Breast epithelium (tissue), 4 donors: ENCODE measurements around the gene KIAA1210. TPM values are rescaled to one million over a fixed set of nuclear protein-coding genes. Genes with fewer than 3 reads are reported as not detected.
A peak's percentile ranks its signal among the peaks of the same experiment; 100 is the strongest.

ENCODE experiments used
- DNase-seq, 2 donors: peaks; one replicate each; pipeline ENCODE4 v3.0.0-alpha.2; 2019; ENCODE audit warnings: low spot score in 2 of 2
- H3K27ac ChIP-seq, 2 donors: fragments of 200-600 bp; sonication (generic) in 1 of 2; one replicate each; pipeline ENCODE4 v1.5.1; 2016 to 2019; ENCODE audit warnings: mild to moderate bottlenecking in 1 of 2
- H3K27me3 ChIP-seq, 2 donors: fragments of 200-600 bp; sonication (generic) in 1 of 2; one replicate each; pipeline versions ENCODE4 v1.5.1 to v1.6.0; 2017 to 2019; ENCODE audit warnings: control low read depth in 1 of 2, mild to moderate bottlenecking in 1 of 2
- H3K36me3 ChIP-seq: fragments of 200-600 bp; one replicate; pipeline ENCODE4 v1.5.1; 2019
- H3K4me1 ChIP-seq, 2 donors: fragments of 200-600 bp; sonication (generic); one replicate each; pipeline ENCODE4 v1.5.1; 2016 to 2019; ENCODE audit warnings: control low read depth in 1 of 2
- H3K4me3 ChIP-seq, 3 donors: fragments of 200-600 bp; sonication (generic); 1 replicate in 2 of 3; 2 replicates in 1 of 3; pipeline ENCODE4 v1.5.1; 2016 to 2019; ENCODE audit warnings: mild to moderate bottlenecking in 3 of 3, moderate library complexity in 2 of 3
- H3K9me3 ChIP-seq, 2 donors: fragments of 200-600 bp; sonication (generic) in 1 of 2; one replicate each; pipeline ENCODE4 v1.5.1; 2016 to 2019; ENCODE audit warnings: control low read depth in 1 of 2
- CTCF ChIP-seq, 3 donors: fragments of 450-650 bp; IDR thresholded peaks; one replicate each; pipeline ENCODE4 v1.5.1; 2016 to 2017; ENCODE audit warnings: antibody characterized with exemption in 3 of 3, mild to moderate bottlenecking in 3 of 3, moderate library complexity in 3 of 3
- POLR2A ChIP-seq: fragments of 450-650 bp; IDR thresholded peaks from one replicate; pipeline ENCODE4 v1.6.1; 2016; ENCODE audit warnings: antibody characterized with exemption, mild to moderate bottlenecking, moderate library complexity
- POLR2AphosphoS5 ChIP-seq, 3 donors: sonication (generic); formaldehyde crosslinking; IDR thresholded peaks; one replicate each; pipeline ENCODE4 v1.6.1; 2017; ENCODE audit warnings: antibody characterized with exemption in 3 of 3
- intact Hi-C: fragments of 100-400 bp; cut with DNase I; formaldehyde crosslinking; loops from one replicate; pipeline ENCODE4 v1.15.1; 2023; ENCODE audit warnings: low total_unique reads
- total RNA-seq, 3 donors: library from RNA; depleted of rRNA; stranded (reverse); fragments of >200 nt; gene quantifications; one replicate each; pipeline ENCODE4 v1.1.0, GENCODE V29; 2016

Gene KIAA1210
- total RNA-seq, 3 donors from 2014 or later = 0.15 TPM; not detected in 2

DNA sequence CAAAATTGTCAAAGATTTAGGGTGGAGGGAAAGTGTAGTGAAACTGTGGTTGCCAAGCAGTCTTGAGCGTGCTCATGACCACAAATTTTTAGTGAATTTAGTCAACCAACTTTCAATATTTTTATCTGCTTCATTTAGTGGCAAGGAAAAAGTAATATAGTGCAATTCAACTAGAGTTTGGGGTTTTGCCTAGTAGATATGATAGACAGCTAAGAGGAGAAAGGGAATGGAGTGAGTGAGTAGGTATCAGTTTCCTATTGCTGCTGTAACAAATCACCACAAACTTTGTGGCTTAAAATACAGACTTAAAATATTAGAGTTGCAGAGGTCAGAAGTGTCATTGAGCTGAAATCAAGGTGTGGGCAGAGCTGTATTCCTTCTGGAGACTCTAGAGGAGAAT lies 58.5 kb downstream of the KIAA1210 start:
- H3K4me3 ChIP-seq = no peak overlapping the region
- DNase-seq = no peak
- TF ChIP-seq CTCF (IDR thresholded peaks at IDR 0.05) (no peak), POLR2AphosphoS5 (IDR thresholded peaks at IDR 0.05) (no peak), POLR2A (no peak)
- H3K4me1 ChIP-seq = no peaks in the 10 kb centered on the region
- no peak overlapping the region for H3K27ac ChIP-seq
- H3K27me3 ChIP-seq = peaks cover 0 to 43% of the 10 kb centered on the region in 2 donors
- intact Hi-C loops = loop anchor here (10.0 kb wide), 1 partner anchor 54 kb away; no protein-coding TSS in a partner anchor
- no peaks in the 10 kb centered on the region for H3K9me3 ChIP-seq
- H3K36me3 ChIP-seq = no peaks in the 10 kb centered on the region

DNA sequence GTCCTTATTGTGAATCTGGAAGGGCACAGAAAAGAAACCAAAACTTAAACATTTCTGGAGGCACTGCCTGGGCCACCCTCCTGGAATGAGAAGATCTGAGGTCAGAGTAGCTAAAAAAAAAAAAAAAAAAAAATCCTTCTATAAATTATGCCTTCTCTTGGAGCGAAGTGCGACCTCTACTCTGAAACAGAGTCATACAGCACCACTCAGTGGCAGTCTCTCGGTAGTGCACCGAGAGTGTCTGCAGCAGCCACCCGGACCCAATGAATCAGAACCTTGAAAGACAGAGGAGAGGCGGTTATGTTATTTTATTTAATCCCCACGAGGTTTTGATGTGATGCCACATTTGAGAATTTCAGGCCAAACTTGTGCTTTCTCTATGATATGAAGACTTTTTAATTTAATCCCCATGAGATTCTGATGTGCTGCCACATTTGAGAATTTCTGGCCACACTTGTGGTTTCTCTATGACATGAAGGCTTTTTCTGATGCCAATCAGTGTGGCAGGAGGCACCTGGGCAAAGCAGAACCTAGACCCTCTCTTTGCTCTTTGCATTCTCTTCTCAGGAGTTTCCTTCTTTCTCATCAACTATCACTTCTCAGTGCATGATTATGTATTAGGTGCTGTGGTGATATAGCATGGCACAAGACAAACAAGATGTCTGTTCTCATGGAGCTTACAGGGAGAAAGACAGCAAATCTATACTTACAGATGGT lies 60.4 kb downstream of the KIAA1210 start:
- Histone ChIP-seq H3K27me3 (peaks cover 0 to 32% of the 10 kb centered on the region in 2 donors), H3K36me3 (no peaks in the 10 kb centered on the region), H3K27ac (no peak overlapping the region), H3K4me1 (no peaks in the 10 kb centered on the region), H3K4me3 (no peak overlapping the region), H3K9me3 (no peaks in the 10 kb centered on the region)
- peak; percentile 26 to 52 for DNase-seq
- intact Hi-C loops = loop anchor here (10.0 kb wide), 1 partner anchor 52 kb away; no protein-coding TSS in a partner anchor
- TF ChIP-seq POLR2A = no peak
- TF ChIP-seq CTCF (IDR thresholded peaks at IDR 0.05) = peak in 2 of 3 donors; percentile 42 to 48
- no peak for TF ChIP-seq POLR2AphosphoS5 (IDR thresholded peaks at IDR 0.05)

GRCh38 chrX:119063428-119063827 lies 64.2 kb downstream of the KIAA1210 start:
- no peak for DNase-seq
- TF ChIP-seq POLR2A (no peak), POLR2AphosphoS5 (IDR thresholded peaks at IDR 0.05) (no peak), CTCF (IDR thresholded peaks at IDR 0.05) (no peak)
- Histone ChIP-seq H3K4me3 (no peak overlapping the region), H3K27me3 (peaks cover 0 to 12% of the 10 kb centered on the region in 2 donors), H3K27ac (no peak overlapping the region), H3K9me3 (no peaks in the 10 kb centered on the region), H3K36me3 (no peaks in the 10 kb centered on the region), H3K4me1 (no peaks in the 10 kb centered on the region)
- intact Hi-C loops = loop anchor here (10.0 kb wide), 1 partner anchor 49 kb away; no protein-coding TSS in a partner anchor

GRCh38 chrX:119062750-119063374 lies 64.8 kb downstream of the KIAA1210 start:
- TF ChIP-seq POLR2AphosphoS5 (IDR thresholded peaks at IDR 0.05) (no peak), POLR2A (no peak), CTCF (IDR thresholded peaks at IDR 0.05) (no peak)
- H3K36me3 ChIP-seq = no peaks in the 10 kb centered on the region
- no peak overlapping the region for H3K27ac ChIP-seq
- intact Hi-C loops = loop anchor here (10.0 kb wide), 1 partner anchor 48 kb away; no protein-coding TSS in a partner anchor
- no peaks in the 10 kb centered on the region for H3K9me3 ChIP-seq
- H3K4me1 ChIP-seq = no peaks in the 10 kb centered on the region
- no peak overlapping the region for H3K4me3 ChIP-seq
- H3K27me3 ChIP-seq = peaks cover 0 to 14% of the 10 kb centered on the region in 2 donors
- DNase-seq = no peak

DNA sequence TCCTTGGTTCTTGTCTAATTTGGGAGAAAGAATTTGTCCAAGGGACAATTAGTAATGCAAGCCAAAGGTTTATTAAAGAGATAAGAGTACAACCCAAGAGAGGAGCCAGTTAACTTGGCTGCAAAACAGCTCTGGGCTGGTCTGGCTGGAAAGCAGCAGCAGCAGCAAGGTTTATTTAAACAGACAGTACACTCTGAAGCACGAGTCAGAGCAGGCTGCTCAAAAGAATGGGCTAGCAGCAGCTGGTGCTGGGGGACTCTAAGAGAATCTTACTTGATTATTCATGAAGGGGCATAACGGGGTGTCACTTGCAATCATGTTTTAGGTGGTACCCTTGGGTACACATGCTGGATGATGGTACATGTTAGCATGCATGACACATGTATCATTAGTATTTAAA lies 71.9 kb downstream of the KIAA1210 start:
- TF ChIP-seq POLR2AphosphoS5 (IDR thresholded peaks at IDR 0.05) (no peak), POLR2A (no peak), CTCF (IDR thresholded peaks at IDR 0.05) (no peak)
- H3K27ac ChIP-seq = no peak overlapping the region
- no peak for DNase-seq
- no peaks in the 10 kb centered on the region for H3K36me3 ChIP-seq
- intact Hi-C loops = no loop called here
- H3K4me1 ChIP-seq = no peaks in the 10 kb centered on the region
- peaks cover 0 to 23% of the 10 kb centered on the region in 2 donors for H3K27me3 ChIP-seq
- H3K9me3 ChIP-seq = no peaks in the 10 kb centered on the region
- H3K4me3 ChIP-seq = no peak overlapping the region
